ENCODE data around the gene ETS1.
A peak's percentile ranks its signal among the peaks of the same experiment; 100 is the strongest.

ETS1 gene

DNA sequence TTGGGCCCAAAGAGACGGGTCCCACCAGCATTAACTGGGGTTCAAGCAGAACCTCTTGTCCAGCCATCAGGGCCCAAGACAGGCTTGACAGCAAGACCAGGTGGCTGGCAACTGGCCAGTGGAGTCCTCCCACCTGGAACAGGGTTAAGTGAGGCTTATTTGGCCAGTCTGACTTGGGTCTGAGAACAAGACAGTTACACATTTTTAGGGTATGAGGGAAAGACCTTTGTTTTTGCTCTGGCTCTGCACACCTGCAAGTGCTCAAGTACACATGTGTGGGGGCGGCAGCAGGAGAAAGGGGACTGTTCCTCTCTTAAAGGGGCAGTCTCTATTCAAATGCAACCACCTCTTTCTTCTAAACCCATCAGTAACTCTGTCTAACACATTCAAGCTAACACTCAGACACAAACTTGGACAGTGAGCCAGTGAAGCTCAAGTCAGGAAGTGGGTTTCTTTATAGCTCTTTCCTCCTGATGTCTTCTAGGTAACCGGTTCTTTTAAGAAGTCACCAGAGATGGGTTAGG is 116.2 kb downstream of the ETS1 start:
- Histone ChIP-seq H3K27me3 (ENCODE audit: insufficient read depth, low read length) (no peaks in the 10 kb centered on the region), H3K36me3 (ENCODE audit: insufficient read depth, low read length) (peaks cover 62% of the 10 kb centered on the region), H3K27ac (ENCODE audit: low read depth, low read length) (peak overlapping the region; percentile 99), H2AFZ (ENCODE audit: low read length, unreplicated experiment) (no peak overlapping the region), H3K4me1 (ENCODE audit: control insufficient read depth, insufficient read depth, low read length, unreplicated experiment) (peaks cover 96% of the 10 kb centered on the region), H3K4me3 (ENCODE audit: low read depth, low read length) (no peak overlapping the region), H3K79me2 (ENCODE audit: control insufficient read depth, insufficient read depth, low read length, unreplicated experiment) (peaks cover 94% of the 10 kb centered on the region)

DNA sequence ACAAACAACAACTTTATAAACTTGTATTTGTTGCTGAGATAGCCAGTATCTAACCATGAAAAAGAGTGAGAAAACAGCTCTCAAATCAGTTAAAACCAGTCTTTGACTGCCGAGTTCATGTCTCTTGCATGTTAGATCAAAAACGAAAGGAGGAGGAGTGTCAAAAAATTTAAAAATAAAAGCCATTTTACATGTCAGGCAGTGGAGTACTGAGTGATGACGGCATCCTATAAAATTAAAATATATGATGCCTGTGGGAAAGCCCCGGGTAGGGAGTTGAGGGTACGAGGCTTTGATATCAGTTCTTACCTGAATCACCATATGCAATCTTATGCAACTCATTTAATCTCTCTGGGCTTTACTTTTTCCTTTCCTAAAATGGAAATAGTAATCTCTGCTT is 117.3 kb downstream of the ETS1 start:
- peaks cover 96% of the 10 kb centered on the region for H3K79me2 ChIP-seq (ENCODE audit: control insufficient read depth, insufficient read depth, low read length, unreplicated experiment)

DNA sequence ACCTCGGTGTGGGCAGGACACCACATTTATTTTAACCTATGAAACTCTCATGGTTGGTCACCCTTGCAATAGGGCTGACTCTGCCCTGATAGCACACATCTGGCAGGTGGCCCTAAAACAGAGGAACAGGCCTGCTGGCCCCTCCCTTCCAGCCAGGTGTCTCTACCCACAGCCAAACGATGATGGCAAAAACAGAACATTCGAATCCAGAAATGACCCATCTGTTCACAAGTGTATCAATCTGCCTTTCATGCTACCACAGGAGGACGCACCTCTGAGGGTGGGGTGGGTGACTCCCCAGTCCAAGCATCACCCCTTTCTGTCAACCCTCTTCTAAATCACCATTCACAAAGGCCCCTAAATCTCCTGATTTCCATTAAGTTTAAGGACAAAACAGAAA is 118.1 kb downstream of the ETS1 start:
- no peak overlapping the region for H3K4me3 ChIP-seq (ENCODE audit: low read depth, low read length)
- H3K4me1 ChIP-seq (ENCODE audit: control insufficient read depth, insufficient read depth, low read length, unreplicated experiment), result peaks cover 96% of the 10 kb centered on the region
- peak overlapping the region; percentile 99 for H3K27ac ChIP-seq (ENCODE audit: low read depth, low read length)

More for the DNA sequence above, 117.3 kb downstream of the ETS1 start:
- Histone ChIP-seq H3K36me3 (ENCODE audit: insufficient read depth, low read length) (peaks cover 67% of the 10 kb centered on the region), H3K4me1 (ENCODE audit: control insufficient read depth, insufficient read depth, low read length, unreplicated experiment) (peaks cover 96% of the 10 kb centered on the region), H3K27ac (ENCODE audit: low read depth, low read length) (peak overlapping the region; percentile 99), H3K27me3 (ENCODE audit: insufficient read depth, low read length) (no peaks in the 10 kb centered on the region), H3K4me3 (ENCODE audit: low read depth, low read length) (no peak overlapping the region), H2AFZ (ENCODE audit: low read length, unreplicated experiment) (no peak overlapping the region)

DNA sequence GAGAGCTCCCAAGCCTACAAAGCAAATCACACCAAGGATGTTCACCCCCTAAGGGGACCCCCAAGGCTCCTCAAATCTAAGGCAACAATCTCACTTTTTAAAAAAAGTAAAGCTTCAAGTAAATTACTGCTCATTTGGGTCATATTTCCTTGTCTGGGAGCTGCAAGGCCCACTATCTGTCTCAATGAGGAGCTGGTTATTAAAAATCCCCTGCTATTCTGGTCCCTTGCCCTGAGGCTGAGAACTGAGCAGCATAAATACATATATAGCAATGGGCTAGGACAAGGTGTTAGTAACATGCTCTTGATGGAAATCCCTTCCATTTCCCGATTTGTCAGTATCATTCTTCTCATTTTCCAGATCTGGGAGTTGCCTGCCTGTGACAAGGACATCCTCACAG is 119.2 kb downstream of the ETS1 start:
- H3K27ac ChIP-seq (ENCODE audit: low read depth, low read length), result peak overlapping the region; percentile 99
- H3K36me3 ChIP-seq (ENCODE audit: insufficient read depth, low read length), result peaks cover 62% of the 10 kb centered on the region
- no peaks in the 10 kb centered on the region for H3K27me3 ChIP-seq (ENCODE audit: insufficient read depth, low read length)
- peak overlapping the region; percentile 16; the same call in 1 of the 2 replicates for H3K4me3 ChIP-seq (ENCODE audit: low read depth, low read length)
- peaks cover 96% of the 10 kb centered on the region for H3K79me2 ChIP-seq (ENCODE audit: control insufficient read depth, insufficient read depth, low read length, unreplicated experiment)
- no peak overlapping the region for H2AFZ ChIP-seq (ENCODE audit: low read length, unreplicated experiment)
- peaks cover 96% of the 10 kb centered on the region for H3K4me1 ChIP-seq (ENCODE audit: control insufficient read depth, insufficient read depth, low read length, unreplicated experiment)

More for the DNA sequence above, 118.1 kb downstream of the ETS1 start:
- H3K36me3 ChIP-seq (ENCODE audit: insufficient read depth, low read length), result peaks cover 69% of the 10 kb centered on the region
- H3K27me3 ChIP-seq (ENCODE audit: insufficient read depth, low read length), result no peaks in the 10 kb centered on the region
- H2AFZ ChIP-seq (ENCODE audit: low read length, unreplicated experiment), result no peak overlapping the region
- peaks cover 96% of the 10 kb centered on the region for H3K79me2 ChIP-seq (ENCODE audit: control insufficient read depth, insufficient read depth, low read length, unreplicated experiment)

DNA sequence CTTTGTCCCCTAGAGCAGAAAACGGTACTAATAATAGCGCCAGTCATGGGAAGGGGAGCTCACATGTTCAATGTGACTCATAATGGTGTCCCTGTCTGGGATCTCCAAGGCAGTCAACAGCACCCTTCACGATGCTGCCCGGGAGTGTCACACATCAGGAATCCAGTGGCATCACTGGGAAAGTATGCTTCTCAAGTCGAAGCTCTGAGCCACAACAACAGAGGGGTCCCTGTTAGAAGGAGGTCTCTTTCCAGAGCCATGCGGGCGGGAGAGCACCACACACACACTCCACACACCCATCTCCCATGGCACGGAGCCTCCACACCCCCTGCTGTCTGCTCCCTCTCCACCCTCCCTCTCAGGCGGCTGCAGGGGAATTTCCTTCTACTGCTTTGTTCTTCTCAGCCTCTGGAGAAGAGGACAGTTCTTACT is 119.7 kb downstream of the ETS1 start:
- Histone ChIP-seq H3K4me1 (ENCODE audit: control insufficient read depth, insufficient read depth, low read length, unreplicated experiment) (peaks cover 94% of the 10 kb centered on the region), H3K27ac (ENCODE audit: low read depth, low read length) (peak overlapping the region; percentile 99), H2AFZ (ENCODE audit: low read length, unreplicated experiment) (no peak overlapping the region), H3K27me3 (ENCODE audit: insufficient read depth, low read length) (no peaks in the 10 kb centered on the region), H3K36me3 (ENCODE audit: insufficient read depth, low read length) (peaks cover 62% of the 10 kb centered on the region), H3K79me2 (ENCODE audit: control insufficient read depth, insufficient read depth, low read length, unreplicated experiment) (peaks cover 96% of the 10 kb centered on the region), H3K4me3 (ENCODE audit: low read depth, low read length) (peak overlapping the region; percentile 16; the same call in 1 of the 2 replicates)

DNA sequence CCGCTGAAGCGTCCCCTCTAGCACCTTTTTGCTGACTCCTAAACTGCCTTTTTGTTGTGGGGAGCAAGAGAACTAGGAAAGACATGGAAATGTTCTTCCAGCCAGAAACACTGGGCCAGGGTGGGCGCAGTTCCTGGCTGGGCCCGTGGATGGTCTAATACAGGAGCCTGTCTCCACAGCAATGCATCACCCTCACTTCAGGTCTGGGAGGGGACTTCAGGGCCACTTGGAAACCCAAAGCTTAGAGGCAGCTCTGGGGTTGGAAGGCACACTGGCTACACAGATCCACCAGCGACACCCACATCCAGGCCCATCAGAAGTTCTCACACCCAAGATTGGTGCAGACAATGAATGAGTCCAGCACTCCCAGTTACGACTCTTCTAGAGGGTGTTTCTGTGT is 120.3 kb downstream of the ETS1 start:
- no peak overlapping the region for H2AFZ ChIP-seq (ENCODE audit: low read length, unreplicated experiment)
- H3K4me1 ChIP-seq (ENCODE audit: control insufficient read depth, insufficient read depth, low read length, unreplicated experiment), result peaks cover 88% of the 10 kb centered on the region
- H3K36me3 ChIP-seq (ENCODE audit: insufficient read depth, low read length), result peaks cover 66% of the 10 kb centered on the region
- H3K4me3 ChIP-seq (ENCODE audit: low read depth, low read length), result no peak overlapping the region
- peaks cover 95% of the 10 kb centered on the region for H3K79me2 ChIP-seq (ENCODE audit: control insufficient read depth, insufficient read depth, low read length, unreplicated experiment)
- peak overlapping the region; percentile 99 for H3K27ac ChIP-seq (ENCODE audit: low read depth, low read length)
- H3K27me3 ChIP-seq (ENCODE audit: insufficient read depth, low read length), result no peaks in the 10 kb centered on the region

DNA sequence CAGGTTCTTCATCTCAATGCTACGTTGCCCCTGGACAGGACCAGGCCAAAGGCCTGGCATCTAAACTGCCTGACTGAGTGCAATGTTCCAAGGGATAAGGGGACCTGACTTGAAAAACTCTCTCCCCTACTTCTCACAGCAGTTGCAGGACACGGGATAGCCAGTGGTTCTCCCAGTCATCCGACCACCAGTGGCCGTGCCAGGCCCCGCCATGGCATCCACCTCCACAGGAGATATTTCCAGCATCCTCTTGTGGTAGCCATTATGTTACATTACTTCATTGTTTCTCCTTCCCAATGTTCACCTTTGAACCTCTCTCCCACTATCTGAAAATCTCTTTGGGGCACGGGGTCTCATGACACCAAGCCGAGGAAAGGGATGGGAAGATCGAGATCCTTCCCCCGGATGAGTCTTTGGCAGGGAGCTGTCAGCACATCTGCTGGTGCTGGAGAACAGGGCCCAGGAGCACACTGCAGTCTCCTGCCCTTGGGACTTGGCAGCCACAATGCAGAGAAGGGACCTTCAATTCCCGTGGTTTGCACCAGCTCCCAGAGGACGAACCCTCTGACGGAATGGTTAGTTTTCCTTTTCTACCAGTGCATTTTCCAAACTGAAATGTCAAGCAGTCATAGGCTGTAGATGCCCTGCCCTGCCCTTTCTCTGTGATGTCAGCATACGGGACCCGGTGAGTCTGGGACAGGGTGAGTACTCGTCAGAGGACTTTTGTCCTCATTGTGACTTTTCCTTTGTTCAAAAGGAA is 121.2 kb downstream of the ETS1 start:
- Histone ChIP-seq H2AFZ (ENCODE audit: low read length, unreplicated experiment) (no peak overlapping the region), H3K4me1 (ENCODE audit: control insufficient read depth, insufficient read depth, low read length, unreplicated experiment) (peaks cover 79% of the 10 kb centered on the region), H3K36me3 (ENCODE audit: insufficient read depth, low read length) (peaks cover 66% of the 10 kb centered on the region), H3K27ac (ENCODE audit: low read depth, low read length) (peak overlapping the region; percentile 99), H3K79me2 (ENCODE audit: control insufficient read depth, insufficient read depth, low read length, unreplicated experiment) (peaks cover 91% of the 10 kb centered on the region), H3K4me3 (ENCODE audit: low read depth, low read length) (no peak overlapping the region), H3K27me3 (ENCODE audit: insufficient read depth, low read length) (no peaks in the 10 kb centered on the region)

DNA sequence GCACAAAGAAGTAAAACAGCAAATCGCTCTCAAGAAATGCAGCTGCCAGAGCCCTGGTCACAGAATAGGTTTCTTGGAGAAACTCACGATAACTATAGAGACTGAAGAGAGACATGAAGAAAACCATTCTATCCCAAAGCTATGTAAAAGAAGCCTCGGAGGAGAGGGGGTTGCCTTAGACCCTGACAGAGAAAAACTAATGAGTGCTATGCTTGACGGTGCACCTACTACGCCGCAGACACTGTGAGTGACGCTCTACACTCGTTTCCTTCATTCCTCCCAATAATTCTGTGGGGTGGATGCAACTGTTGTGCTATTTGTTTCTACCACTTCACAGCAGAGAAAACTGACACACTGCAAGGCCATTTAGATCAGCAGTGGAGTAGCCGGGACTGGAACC is 121.8 kb downstream of the ETS1 start:
- peaks cover 73% of the 10 kb centered on the region for H3K4me1 ChIP-seq (ENCODE audit: control insufficient read depth, insufficient read depth, low read length, unreplicated experiment)
- H3K36me3 ChIP-seq (ENCODE audit: insufficient read depth, low read length), result peaks cover 68% of the 10 kb centered on the region
- no peak overlapping the region for H3K4me3 ChIP-seq (ENCODE audit: low read depth, low read length)
- H3K27ac ChIP-seq (ENCODE audit: low read depth, low read length), result peak overlapping the region; percentile 99
- H2AFZ ChIP-seq (ENCODE audit: low read length, unreplicated experiment), result no peak overlapping the region
- peaks cover 91% of the 10 kb centered on the region for H3K79me2 ChIP-seq (ENCODE audit: control insufficient read depth, insufficient read depth, low read length, unreplicated experiment)
- H3K27me3 ChIP-seq (ENCODE audit: insufficient read depth, low read length), result no peaks in the 10 kb centered on the region

DNA sequence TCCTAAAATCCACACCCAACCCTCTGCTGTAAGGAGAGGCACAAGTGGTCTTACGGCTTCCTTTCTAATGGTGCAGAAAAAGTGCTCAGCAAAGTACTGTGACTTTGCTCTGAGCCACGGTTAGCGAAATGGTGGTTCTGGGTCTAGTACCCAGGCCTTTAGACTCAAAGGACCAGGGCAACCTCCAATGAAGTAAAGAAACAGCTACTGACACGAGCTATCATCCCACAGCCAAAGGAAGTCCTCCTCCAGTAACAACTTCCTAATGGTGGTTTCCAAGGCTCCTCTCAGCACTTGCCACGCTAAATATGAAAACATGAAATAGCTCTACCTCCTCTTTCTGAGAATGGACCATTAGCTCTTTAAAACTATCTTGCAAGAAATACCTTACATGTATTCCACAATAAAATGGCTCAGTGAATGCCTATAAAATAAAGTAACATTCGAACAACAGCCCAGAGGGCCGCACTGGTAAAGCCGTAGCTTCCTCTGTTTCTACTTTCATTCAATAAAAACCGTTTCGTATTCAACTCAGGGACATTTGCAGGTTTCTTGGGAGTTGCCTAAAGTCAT is 122.4 kb downstream of the ETS1 start:
- Histone ChIP-seq H2AFZ (ENCODE audit: low read length, unreplicated experiment) (no peak overlapping the region), H3K4me3 (ENCODE audit: low read depth, low read length) (no peak overlapping the region), H3K4me1 (ENCODE audit: control insufficient read depth, insufficient read depth, low read length, unreplicated experiment) (peaks cover 75% of the 10 kb centered on the region), H3K79me2 (ENCODE audit: control insufficient read depth, insufficient read depth, low read length, unreplicated experiment) (peaks cover 88% of the 10 kb centered on the region), H3K27me3 (ENCODE audit: insufficient read depth, low read length) (no peaks in the 10 kb centered on the region), H3K27ac (ENCODE audit: low read depth, low read length) (peak overlapping the region; percentile 99), H3K36me3 (ENCODE audit: insufficient read depth, low read length) (peaks cover 69% of the 10 kb centered on the region)

DNA sequence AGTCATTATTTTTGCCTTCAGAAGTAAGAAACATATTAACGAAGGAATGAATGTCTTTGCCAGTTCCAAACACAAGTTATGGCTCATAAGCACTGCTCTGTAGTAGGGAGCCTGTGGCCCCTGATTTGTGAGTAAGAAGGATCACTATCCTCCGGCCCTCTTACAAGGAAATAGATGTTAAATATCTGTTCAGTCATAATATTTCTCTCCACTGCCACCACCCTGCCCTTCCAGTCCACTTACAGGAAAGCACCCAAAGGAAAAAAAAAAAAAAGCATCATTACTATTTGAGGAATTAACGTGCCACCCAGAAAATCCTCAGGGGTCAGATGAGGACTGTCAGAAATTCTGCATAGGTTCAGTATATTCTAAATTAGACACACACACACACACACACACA is 123.4 kb downstream of the ETS1 start:
- Histone ChIP-seq H3K79me2 (ENCODE audit: control insufficient read depth, insufficient read depth, low read length, unreplicated experiment) (peaks cover 78% of the 10 kb centered on the region), H3K4me1 (ENCODE audit: control insufficient read depth, insufficient read depth, low read length, unreplicated experiment) (peaks cover 73% of the 10 kb centered on the region), H3K4me3 (ENCODE audit: low read depth, low read length) (0 out of 2 replicates have a peak overlapping the region, but pooled peaks have one; percentile 24), H3K36me3 (ENCODE audit: insufficient read depth, low read length) (peaks cover 74% of the 10 kb centered on the region), H2AFZ (ENCODE audit: low read length, unreplicated experiment) (no peak overlapping the region), H3K27ac (ENCODE audit: low read depth, low read length) (peak overlapping the region; percentile 99), H3K27me3 (ENCODE audit: insufficient read depth, low read length) (no peaks in the 10 kb centered on the region)

Data from ACC112 (cell line).